ENCODE results near the gene PPM1N.

PPM1N gene

GRCh38 chr19:45517641-45518468 lies 19.6 kb downstream of the PPM1N start (continued):
- TF ChIP-seq, protein P1, sequence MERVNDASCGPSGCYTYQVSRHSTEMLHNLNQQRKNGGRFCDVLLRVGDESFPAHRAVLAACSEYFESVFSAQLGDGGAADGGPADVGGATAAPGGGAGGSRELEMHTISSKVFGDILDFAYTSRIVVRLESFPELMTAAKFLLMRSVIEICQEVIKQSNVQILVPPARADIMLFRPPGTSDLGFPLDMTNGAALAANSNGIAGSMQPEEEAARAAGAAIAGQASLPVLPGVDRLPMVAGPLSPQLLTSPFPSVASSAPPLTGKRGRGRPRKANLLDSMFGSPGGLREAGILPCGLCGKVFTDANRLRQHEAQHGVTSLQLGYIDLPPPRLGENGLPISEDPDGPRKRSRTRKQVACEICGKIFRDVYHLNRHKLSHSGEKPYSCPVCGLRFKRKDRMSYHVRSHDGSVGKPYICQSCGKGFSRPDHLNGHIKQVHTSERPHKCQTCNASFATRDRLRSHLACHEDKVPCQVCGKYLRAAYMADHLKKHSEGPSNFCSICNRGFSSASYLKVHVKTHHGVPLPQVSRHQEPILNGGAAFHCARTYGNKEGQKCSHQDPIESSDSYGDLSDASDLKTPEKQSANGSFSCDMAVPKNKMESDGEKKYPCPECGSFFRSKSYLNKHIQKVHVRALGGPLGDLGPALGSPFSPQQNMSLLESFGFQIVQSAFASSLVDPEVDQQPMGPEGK (CRISPR knock-in tag; IDR thresholded peaks at IDR 0.05; ENCODE audit: borderline replicate concordance) = no peak

DNA sequence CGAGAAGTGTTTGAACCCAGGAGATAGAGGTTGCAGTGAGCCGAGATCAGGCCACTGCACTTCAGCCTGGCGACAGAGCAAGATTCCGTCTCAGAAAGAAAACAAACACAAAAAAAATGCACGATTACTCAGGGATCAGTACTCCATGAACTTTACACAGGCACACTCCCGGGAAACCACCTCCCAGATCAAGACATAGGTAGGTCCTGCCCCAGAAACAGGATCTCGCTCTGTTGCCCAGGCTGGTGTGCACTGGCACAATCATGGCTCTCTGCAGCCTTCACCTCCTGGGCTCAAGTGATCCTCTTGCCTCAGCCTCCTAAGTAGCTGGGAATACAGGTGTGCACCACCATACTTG lies 20.2 kb downstream of the PPM1N start:
- no peak for ATAC-seq
- no peak for TF ChIP-seq RARB (CRISPR knock-in tag; IDR thresholded peaks at IDR 0.05)
- no peak for TF ChIP-seq CSDC2 (CRISPR knock-in tag; IDR thresholded peaks at IDR 0.05)
- no peak for TF ChIP-seq ZC3H10 (CRISPR knock-in tag; IDR thresholded peaks at IDR 0.05)
- no peak for TF ChIP-seq CSRNP3 (CRISPR knock-in tag; IDR thresholded peaks at IDR 0.05)
- TF ChIP-seq ZNF565 (CRISPR knock-in tag; conservative IDR thresholded peaks at IDR 0.05; ENCODE audit: low read depth) = no peak
- TF ChIP-seq, protein P2, sequence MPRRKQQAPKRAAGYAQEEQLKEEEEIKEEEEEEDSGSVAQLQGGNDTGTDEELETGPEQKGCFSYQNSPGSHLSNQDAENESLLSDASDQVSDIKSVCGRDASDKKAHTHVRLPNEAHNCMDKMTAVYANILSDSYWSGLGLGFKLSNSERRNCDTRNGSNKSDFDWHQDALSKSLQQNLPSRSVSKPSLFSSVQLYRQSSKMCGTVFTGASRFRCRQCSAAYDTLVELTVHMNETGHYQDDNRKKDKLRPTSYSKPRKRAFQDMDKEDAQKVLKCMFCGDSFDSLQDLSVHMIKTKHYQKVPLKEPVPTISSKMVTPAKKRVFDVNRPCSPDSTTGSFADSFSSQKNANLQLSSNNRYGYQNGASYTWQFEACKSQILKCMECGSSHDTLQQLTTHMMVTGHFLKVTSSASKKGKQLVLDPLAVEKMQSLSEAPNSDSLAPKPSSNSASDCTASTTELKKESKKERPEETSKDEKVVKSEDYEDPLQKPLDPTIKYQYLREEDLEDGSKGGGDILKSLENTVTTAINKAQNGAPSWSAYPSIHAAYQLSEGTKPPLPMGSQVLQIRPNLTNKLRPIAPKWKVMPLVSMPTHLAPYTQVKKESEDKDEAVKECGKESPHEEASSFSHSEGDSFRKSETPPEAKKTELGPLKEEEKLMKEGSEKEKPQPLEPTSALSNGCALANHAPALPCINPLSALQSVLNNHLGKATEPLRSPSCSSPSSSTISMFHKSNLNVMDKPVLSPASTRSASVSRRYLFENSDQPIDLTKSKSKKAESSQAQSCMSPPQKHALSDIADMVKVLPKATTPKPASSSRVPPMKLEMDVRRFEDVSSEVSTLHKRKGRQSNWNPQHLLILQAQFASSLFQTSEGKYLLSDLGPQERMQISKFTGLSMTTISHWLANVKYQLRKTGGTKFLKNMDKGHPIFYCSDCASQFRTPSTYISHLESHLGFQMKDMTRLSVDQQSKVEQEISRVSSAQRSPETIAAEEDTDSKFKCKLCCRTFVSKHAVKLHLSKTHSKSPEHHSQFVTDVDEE (CRISPR knock-in tag; IDR thresholded peaks at IDR 0.05) = no peak
- no peak for TF ChIP-seq ZFP3 (CRISPR knock-in tag; IDR thresholded peaks at IDR 0.05)
- no peak for TF ChIP-seq PPARA (CRISPR knock-in tag; IDR thresholded peaks at IDR 0.05; ENCODE audit: borderline replicate concordance)
- TF ChIP-seq CREB5 (CRISPR knock-in tag; IDR thresholded peaks at IDR 0.05; ENCODE audit: low read depth) = no peak
- TF ChIP-seq BACH2 (CRISPR knock-in tag; IDR thresholded peaks at IDR 0.05; ENCODE audit: borderline replicate concordance) = no peak
- no peak for TF ChIP-seq ZNF8 (CRISPR knock-in tag; IDR thresholded peaks at IDR 0.05)
- TF ChIP-seq TCF4 (CRISPR knock-in tag; IDR thresholded peaks at IDR 0.05; ENCODE audit: borderline replicate concordance) = no peak
- no peak for TF ChIP-seq ZFP30 (CRISPR knock-in tag; IDR thresholded peaks at IDR 0.05)
- no peak for TF ChIP-seq TOX (CRISPR knock-in tag; IDR thresholded peaks at IDR 0.05; ENCODE audit: borderline replicate concordance)
- no peak for TF ChIP-seq ISL1 (CRISPR knock-in tag; IDR thresholded peaks at IDR 0.05)

DNA sequence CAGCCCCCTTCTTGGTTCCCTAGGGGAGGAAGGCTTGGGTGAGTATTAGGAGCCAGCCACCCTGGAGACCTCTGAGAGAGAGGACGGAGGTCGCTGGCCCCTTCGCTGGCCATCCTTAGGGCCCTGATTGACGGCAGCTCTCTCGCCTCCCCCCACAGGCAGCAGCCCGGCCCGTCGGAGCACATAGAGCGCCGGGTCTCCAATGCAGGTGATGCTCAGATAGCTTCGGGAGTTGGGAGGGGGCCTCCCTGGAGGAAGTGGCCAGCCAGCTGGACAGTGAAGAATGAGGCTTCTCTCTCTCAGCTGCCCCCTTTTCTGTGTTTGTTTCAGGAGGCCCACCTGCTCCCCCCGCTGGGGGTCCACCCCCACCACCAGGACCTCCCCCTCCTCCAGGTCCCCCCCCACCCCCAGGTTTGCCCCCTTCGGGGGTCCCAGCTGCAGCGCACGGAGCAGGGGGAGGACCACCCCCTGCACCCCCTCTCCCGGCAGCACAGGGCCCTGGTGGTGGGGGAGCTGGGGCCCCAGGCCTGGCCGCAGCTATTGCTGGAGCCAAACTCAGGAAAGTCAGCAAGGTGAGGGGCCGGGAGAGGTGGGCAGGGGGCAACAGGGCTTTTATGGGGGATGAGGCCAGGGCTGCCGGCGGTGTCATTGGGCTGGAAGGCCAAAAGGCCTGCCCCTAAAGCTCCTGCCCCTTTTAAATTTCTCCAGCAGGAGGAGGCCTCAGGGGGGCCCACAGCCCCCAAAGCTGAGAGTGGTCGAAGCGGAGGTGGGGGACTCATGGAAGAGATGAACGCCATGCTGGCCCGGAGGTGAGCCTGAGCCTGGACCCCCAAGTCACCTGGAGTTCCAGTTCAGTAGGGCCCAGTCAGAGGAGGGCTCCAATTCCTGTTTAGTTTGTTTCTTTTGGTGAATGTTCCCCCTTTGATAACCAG lies 24.0 kb downstream of the PPM1N start:
- no peak for ATAC-seq
- TF ChIP-seq ESRRG (CRISPR knock-in tag; IDR thresholded peaks at IDR 0.05) = no peak
- TF ChIP-seq ZC3H10 (CRISPR knock-in tag; IDR thresholded peaks at IDR 0.05) = no peak
- TF ChIP-seq, protein P2 (CRISPR knock-in tag; IDR thresholded peaks at IDR 0.05) = no peak
- TF ChIP-seq GLIS3 (CRISPR knock-in tag; IDR thresholded peaks at IDR 0.05) = no peak
- TF ChIP-seq TOX (CRISPR knock-in tag; IDR thresholded peaks at IDR 0.05; ENCODE audit: borderline replicate concordance) = no peak
- no peak for TF ChIP-seq BACH2 (CRISPR knock-in tag; IDR thresholded peaks at IDR 0.05; ENCODE audit: borderline replicate concordance)
- no peak for TF ChIP-seq ZNF70 (CRISPR knock-in tag; IDR thresholded peaks at IDR 0.05)

Measured in SK-N-SH treated with all-trans-retinoic acid at 6 μM for 48 hours (cell line).